ENCODE measurements around the gene NOL11.

The NOL11 gene

DNA sequence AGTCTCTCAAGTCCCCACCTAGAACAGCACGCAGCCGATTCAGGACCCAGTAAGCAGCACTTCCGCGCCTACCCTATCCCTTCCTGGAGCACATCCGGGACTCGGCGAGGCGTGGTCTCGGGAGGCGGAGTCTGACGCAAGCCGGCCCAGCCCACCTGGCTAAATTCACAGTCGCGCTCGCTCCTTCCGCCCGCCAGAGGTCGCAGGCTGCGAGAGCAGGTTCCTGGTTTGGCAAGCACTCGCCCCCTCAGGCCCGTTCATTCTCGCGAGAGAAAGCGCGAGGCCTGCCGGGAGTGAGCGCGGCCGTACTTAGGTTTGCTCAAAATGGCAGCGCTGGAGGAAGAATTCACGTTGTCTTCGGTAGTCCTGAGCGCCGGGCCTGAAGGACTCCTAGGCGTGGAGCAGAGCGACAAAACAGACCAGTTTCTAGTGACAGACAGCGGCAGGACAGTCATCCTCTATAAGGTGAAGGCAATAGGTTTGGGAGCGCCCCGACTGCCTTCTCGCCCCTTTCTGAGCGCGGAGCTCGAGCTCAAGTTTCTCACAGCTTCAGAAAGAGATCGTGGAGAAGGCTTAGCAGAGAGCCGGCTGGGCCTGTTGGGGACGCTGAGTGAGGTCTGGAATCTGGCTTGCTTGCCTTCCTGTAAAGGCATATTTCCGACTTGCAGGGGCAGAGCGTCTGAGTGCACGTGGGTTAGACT, at the start of gene NOL11:
Gene NOL11, plus strand, starts transcription at position 313 of the 701 bp plus-strand sequence. Its CDS starts 12 bp downstream, at position 325.
- Histone ChIP-seq H3K27me3 (ENCODE audit: control insufficient read depth, low read length) (no peaks in the 10 kb centered on the region), H3K4me3 (ENCODE audit: low read length) (peak within 1 kb of the TSS; percentile 85), H3K27ac (ENCODE audit: low read depth, low read length) (peak within 1 kb of the TSS; percentile 84), H3F3A (ENCODE audit: control insufficient read depth, insufficient read depth) (peaks cover 7% of the 10 kb centered on the region; the same call in 1 of the 2 replicates), H3K9me3 (ENCODE audit: control insufficient read depth, insufficient read depth, low read length) (no peaks in the 10 kb centered on the region), H3K36me3 (ENCODE audit: control insufficient read depth, low read length) (peaks cover 50% of the 10 kb centered on the region), H3K4me2 (ENCODE audit: low read length) (peak within 1 kb of the TSS; percentile 87), H3K4me1 (ENCODE audit: control insufficient read depth, low read length) (peaks cover 24% of the 10 kb centered on the region), H3K79me2 (ENCODE audit: control insufficient read depth, low read length) (peaks cover 54% of the 10 kb centered on the region), H4K20me1 (ENCODE audit: control insufficient read depth, insufficient read depth, low read depth, low read length) (no peaks in the 10 kb centered on the region), H3K9me2 (replicated peaks; ENCODE audit: control insufficient read depth, low read length) (no peaks in the 10 kb centered on the region)
- TF ChIP-seq, protein P1, sequence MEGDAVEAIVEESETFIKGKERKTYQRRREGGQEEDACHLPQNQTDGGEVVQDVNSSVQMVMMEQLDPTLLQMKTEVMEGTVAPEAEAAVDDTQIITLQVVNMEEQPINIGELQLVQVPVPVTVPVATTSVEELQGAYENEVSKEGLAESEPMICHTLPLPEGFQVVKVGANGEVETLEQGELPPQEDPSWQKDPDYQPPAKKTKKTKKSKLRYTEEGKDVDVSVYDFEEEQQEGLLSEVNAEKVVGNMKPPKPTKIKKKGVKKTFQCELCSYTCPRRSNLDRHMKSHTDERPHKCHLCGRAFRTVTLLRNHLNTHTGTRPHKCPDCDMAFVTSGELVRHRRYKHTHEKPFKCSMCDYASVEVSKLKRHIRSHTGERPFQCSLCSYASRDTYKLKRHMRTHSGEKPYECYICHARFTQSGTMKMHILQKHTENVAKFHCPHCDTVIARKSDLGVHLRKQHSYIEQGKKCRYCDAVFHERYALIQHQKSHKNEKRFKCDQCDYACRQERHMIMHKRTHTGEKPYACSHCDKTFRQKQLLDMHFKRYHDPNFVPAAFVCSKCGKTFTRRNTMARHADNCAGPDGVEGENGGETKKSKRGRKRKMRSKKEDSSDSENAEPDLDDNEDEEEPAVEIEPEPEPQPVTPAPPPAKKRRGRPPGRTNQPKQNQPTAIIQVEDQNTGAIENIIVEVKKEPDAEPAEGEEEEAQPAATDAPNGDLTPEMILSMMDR (IDR thresholded peaks at IDR 0.05; ENCODE audit: low read depth, low read length, poor library complexity, severe bottlenecking): peak; percentile 93
- no peak for TF ChIP-seq EZH2phosphoT487 (IDR thresholded peaks at IDR 0.05; ENCODE audit: borderline replicate concordance, low read length)

DNA sequence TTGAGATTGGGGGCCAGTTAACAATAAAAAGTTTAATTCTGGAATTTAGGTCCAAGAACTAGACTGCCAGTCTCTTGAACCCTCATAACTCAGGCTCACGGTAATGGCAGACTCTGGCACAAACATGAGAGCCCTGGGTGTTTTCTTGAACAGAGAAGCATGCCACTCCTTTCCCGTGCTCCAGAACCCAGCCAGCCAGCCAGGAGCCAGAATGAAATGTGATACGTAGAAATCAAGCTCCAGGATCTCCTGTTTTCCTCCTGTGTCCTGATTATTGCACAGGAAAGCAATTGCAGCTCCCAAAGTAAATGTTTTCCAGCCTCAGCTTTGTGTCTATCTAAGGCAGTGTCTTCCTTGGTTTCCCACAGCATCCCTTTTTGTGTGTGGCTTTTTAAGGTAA, 46.2 kb upstream of the NOL11 start:
- TF ChIP-seq, protein P1 (IDR thresholded peaks at IDR 0.05; ENCODE audit: low read depth, low read length, poor library complexity, severe bottlenecking): no peak
- no peak for TF ChIP-seq EZH2phosphoT487 (IDR thresholded peaks at IDR 0.05; ENCODE audit: borderline replicate concordance, low read length)
- no peaks in the 10 kb centered on the region for H4K20me1 ChIP-seq (ENCODE audit: control insufficient read depth, insufficient read depth, low read depth, low read length)
- H3K4me1 ChIP-seq (ENCODE audit: control insufficient read depth, low read length): no peaks in the 10 kb centered on the region
- H3K36me3 ChIP-seq (ENCODE audit: control insufficient read depth, low read length): no peaks in the 10 kb centered on the region
- no peak overlapping the region for H3K27ac ChIP-seq (ENCODE audit: low read depth, low read length)
- H3K79me2 ChIP-seq (ENCODE audit: control insufficient read depth, low read length): no peaks in the 10 kb centered on the region
- no peaks in the 10 kb centered on the region for H3F3A ChIP-seq (ENCODE audit: control insufficient read depth, insufficient read depth)
- H3K9me3 ChIP-seq (ENCODE audit: control insufficient read depth, insufficient read depth, low read length): no peaks in the 10 kb centered on the region
- H3K27me3 ChIP-seq (ENCODE audit: control insufficient read depth, low read length): no peaks in the 10 kb centered on the region
- no peak overlapping the region for H3K4me3 ChIP-seq (ENCODE audit: low read length)
- no peaks in the 10 kb centered on the region for H3K9me2 ChIP-seq (replicated peaks; ENCODE audit: control insufficient read depth, low read length)
- H3K4me2 ChIP-seq (ENCODE audit: low read length): no peak overlapping the region

DNA sequence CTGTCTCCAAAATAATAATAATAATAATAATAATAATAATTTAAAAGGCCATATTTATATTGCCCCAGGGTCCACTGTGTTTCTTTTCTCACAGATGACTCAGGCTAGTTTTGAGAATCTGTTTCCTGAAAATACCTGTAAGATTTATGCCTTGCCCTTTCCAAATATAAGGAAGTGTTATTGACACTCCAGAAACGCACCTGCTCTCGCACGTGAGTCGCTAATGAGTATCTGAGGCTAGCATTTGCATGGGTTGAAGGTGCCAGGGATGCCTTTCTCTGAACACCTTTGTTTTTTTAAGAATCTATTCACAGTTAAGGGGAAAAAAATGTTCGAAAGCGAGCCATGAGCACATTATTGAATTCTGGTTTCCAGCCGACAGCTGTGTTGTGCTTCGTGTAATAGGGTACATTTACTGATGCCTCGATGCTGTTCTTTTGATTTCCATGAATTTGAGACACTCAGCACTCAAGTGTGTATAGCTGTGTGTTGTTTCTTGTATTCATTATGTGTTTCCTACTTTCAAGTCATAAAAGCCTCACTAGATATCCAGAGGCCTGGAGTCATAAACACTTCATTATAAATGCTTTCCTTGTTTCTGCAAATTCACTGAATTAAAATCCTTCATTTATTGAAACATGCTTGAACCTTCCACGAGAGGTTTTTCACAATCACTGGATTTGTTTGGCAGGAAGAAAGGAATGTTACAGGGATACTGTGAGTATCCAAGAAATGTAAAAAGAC, 45.0 kb upstream of the NOL11 start:
- Histone ChIP-seq H3K4me3 (ENCODE audit: low read length) (no peak overlapping the region), H3K27me3 (ENCODE audit: control insufficient read depth, low read length) (no peaks in the 10 kb centered on the region), H3K36me3 (ENCODE audit: control insufficient read depth, low read length) (no peaks in the 10 kb centered on the region), H3K27ac (ENCODE audit: low read depth, low read length) (no peak overlapping the region), H3K9me3 (ENCODE audit: control insufficient read depth, insufficient read depth, low read length) (no peaks in the 10 kb centered on the region), H3F3A (ENCODE audit: control insufficient read depth, insufficient read depth) (no peaks in the 10 kb centered on the region), H3K4me1 (ENCODE audit: control insufficient read depth, low read length) (no peaks in the 10 kb centered on the region), H4K20me1 (ENCODE audit: control insufficient read depth, insufficient read depth, low read depth, low read length) (no peaks in the 10 kb centered on the region), H3K9me2 (replicated peaks; ENCODE audit: control insufficient read depth, low read length) (no peaks in the 10 kb centered on the region), H3K4me2 (ENCODE audit: low read length) (no peak overlapping the region), H3K79me2 (ENCODE audit: control insufficient read depth, low read length) (no peaks in the 10 kb centered on the region)
- TF ChIP-seq, protein P1 (IDR thresholded peaks at IDR 0.05; ENCODE audit: low read depth, low read length, poor library complexity, severe bottlenecking): no peak
- no peak for TF ChIP-seq EZH2phosphoT487 (IDR thresholded peaks at IDR 0.05; ENCODE audit: borderline replicate concordance, low read length)

Measured in DOHH2 (cell line).